Body of pancreas (tissue), 4 donors: ENCODE measurements around the gene TAF11L12.
"Not testable (repeated sequence)": the region's sequence is repeated elsewhere in the genome, so short reads cannot be mapped to it uniquely, and the experiment has no call there.

Experiments used
- POLR2A ChIP-seq, 3 donors: fragments of 450-650 bp; IDR thresholded peaks; one replicate each; pipeline ENCODE4 v1.6.1; 2016; ENCODE audit warnings: antibody characterized with exemption in 3 of 3, mild to moderate bottlenecking in 2 of 3
- TF ChIP-seq, protein P1 (sequence below), 7 experiments: fragments of 450-650 bp in 4 of 7; fragments of 200-600 bp in 3 of 7; sonication (generic) in 3 of 7; IDR thresholded peaks; one replicate each; pipeline ENCODE4 v1.5.1; 2016 to 2019; ENCODE audit warnings: antibody characterized with exemption in 7 of 7

DNA sequence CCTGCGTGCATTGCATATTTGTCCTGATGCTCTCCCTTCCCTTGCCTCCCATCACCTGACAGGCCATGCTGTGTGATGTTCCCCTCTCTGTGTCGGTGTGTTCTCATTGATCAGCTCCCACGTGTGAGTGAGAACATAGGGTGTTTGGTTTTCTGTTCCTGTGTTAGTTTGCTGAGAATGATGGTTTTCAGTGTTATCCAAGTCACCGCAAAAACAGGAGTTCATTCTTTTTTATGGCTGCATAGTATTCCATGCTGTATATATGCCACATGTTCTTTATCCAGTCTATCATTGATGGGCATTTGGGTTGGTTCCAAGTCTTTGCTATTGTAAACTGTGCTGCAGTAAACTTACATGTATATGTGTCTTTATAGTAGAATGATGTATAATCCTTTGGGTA lies 2.7 kb upstream of the TAF11L12 start:
- TF ChIP-seq, protein P1, sequence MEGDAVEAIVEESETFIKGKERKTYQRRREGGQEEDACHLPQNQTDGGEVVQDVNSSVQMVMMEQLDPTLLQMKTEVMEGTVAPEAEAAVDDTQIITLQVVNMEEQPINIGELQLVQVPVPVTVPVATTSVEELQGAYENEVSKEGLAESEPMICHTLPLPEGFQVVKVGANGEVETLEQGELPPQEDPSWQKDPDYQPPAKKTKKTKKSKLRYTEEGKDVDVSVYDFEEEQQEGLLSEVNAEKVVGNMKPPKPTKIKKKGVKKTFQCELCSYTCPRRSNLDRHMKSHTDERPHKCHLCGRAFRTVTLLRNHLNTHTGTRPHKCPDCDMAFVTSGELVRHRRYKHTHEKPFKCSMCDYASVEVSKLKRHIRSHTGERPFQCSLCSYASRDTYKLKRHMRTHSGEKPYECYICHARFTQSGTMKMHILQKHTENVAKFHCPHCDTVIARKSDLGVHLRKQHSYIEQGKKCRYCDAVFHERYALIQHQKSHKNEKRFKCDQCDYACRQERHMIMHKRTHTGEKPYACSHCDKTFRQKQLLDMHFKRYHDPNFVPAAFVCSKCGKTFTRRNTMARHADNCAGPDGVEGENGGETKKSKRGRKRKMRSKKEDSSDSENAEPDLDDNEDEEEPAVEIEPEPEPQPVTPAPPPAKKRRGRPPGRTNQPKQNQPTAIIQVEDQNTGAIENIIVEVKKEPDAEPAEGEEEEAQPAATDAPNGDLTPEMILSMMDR (IDR thresholded peaks at IDR 0.05): not testable (repeated sequence)
- TF ChIP-seq POLR2A (IDR thresholded peaks at IDR 0.05): not testable (repeated sequence)
